Bronchial epithelial cell (primary cell): ENCODE measurements around the gene CLCN1. TPM values are rescaled to one million over a fixed set of nuclear protein-coding genes. Genes with fewer than 3 reads are reported as not detected.

Experiments used
- DNase-seq: peaks from one replicate; pipeline ENCODE4 v3.0.0-alpha.2; 2010; ENCODE audit warnings: low read depth
- FAIRE-seq: peaks from 2 replicates; lab custom pipeline; 2011; peaks lifted over from hg19 to GRCh38; lab: Jason Lieb, UNC
- H3K27me3 ChIP-seq: 2 replicates; pipeline ENCODE4 v1.5.1; 2011; ENCODE audit warnings: low read length; ENCODE audit not compliant: control insufficient read depth, insufficient read depth
- H3K36me3 ChIP-seq: 2 replicates; pipeline ENCODE4 v1.5.1; 2011; ENCODE audit warnings: low read length; ENCODE audit not compliant: control insufficient read depth, insufficient read depth
- H3K4me3 ChIP-seq: 2 replicates; pipeline ENCODE4 v1.5.1; 2011; ENCODE audit warnings: mild to moderate bottlenecking, low read depth, low read length, control low read depth
- CTCF ChIP-seq: IDR thresholded peaks from 2 replicates; pipeline ENCODE4 v1.5.1; 2011; ENCODE audit warnings: mild to moderate bottlenecking, moderate library complexity, low read length, control low read depth, inconsistent platforms; ENCODE audit not compliant: insufficient read depth, severe bottlenecking
- total RNA-seq: library from RNA; depleted of rRNA; stranded (reverse); fragments of >200 nt; gene quantifications from 2 replicates; pipeline ENCODE4 v1.2.1, GENCODE V29; 2014

CLCN1 gene
- total RNA-seq, 1 donor from 2014 or later: under 0.01 TPM

- Histone ChIP-seq H3K4me3 (no peak overlapping the region), H3K27me3 (no peaks in the 10 kb centered on the region), H3K36me3 (no peaks in the 10 kb centered on the region)
- no peak for FAIRE-seq
- no peak for DNase-seq
- no peak for TF ChIP-seq CTCF
Observed at GRCh38 chr7:143325240-143325639, 9.3 kb downstream of the CLCN1 start.

GRCh38 chr7:143327903-143328302 is 12.0 kb downstream of the CLCN1 start:
- FAIRE-seq (no peak), DNase-seq (no peak)
- Histone ChIP-seq H3K4me3 (no peak overlapping the region), H3K36me3 (no peaks in the 10 kb centered on the region), H3K27me3 (no peaks in the 10 kb centered on the region)
- TF ChIP-seq CTCF: no peak

- DNase-seq (no peak), FAIRE-seq (no peak)
- no peaks in the 10 kb centered on the region for H3K36me3 ChIP-seq
- H3K4me3 ChIP-seq: no peak overlapping the region
- no peak for TF ChIP-seq CTCF
- no peaks in the 10 kb centered on the region for H3K27me3 ChIP-seq
Observed at GRCh38 chr7:143329471-143330170, 13.7 kb downstream of the CLCN1 start.

- no peak overlapping the region for H3K4me3 ChIP-seq
- TF ChIP-seq CTCF: no peak
- DNase-seq: peak; percentile 91
- no peaks in the 10 kb centered on the region for H3K27me3 ChIP-seq
- peak; percentile 62 for FAIRE-seq
- H3K36me3 ChIP-seq: no peaks in the 10 kb centered on the region
Observed at GRCh38 chr7:143331179-143331801, 15.4 kb downstream of the CLCN1 start.

GRCh38 chr7:143334244-143334643 is 18.3 kb downstream of the CLCN1 start:
- no peak for FAIRE-seq
- Histone ChIP-seq H3K4me3 (no peak overlapping the region), H3K36me3 (no peaks in the 10 kb centered on the region), H3K27me3 (no peaks in the 10 kb centered on the region)
- DNase-seq: peak; percentile 55
- no peak for TF ChIP-seq CTCF
